HG03575 (cell line): ENCODE results near the gene ARPC4.

ENCODE experiments used
- ATAC-seq: cut with Tn5 transposase; IDR thresholded peaks from one replicate; pipeline ENCODE4 v1.9.1; 2021; ENCODE audit not compliant: unreplicated experiment, insufficient number of reproducible peaks, low FRiP score; ENCODE audit errors: extremely low read depth

The ARPC4 gene

GRCh38 chr3:9786825-9787669 lies 5.8 kb upstream of the ARPC4 start:
- ATAC-seq = no peak

- no peak for ATAC-seq
Observed at GRCh38 chr3:9787714-9788113, 5.2 kb upstream of the ARPC4 start.

- ATAC-seq = no peak
Observed at GRCh38 chr3:9791127-9791526, 1.8 kb upstream of the ARPC4 start.

GRCh38 chr3:9791790-9792404 lies 985 bp upstream of the ARPC4 start:
- no peak for ATAC-seq

- ATAC-seq = no peak
Observed at GRCh38 chr3:9793161-9793781, 389 bp downstream of the ARPC4 start.

GRCh38 chr3:9794400-9794799 lies 1.5 kb downstream of the ARPC4 start:
- ATAC-seq = no peak

- no peak for ATAC-seq
Observed at GRCh38 chr3:9795207-9795606, 2.3 kb downstream of the ARPC4 start.

GRCh38 chr3:9797196-9797945 lies 4.5 kb downstream of the ARPC4 start:
- no peak for ATAC-seq

- no peak for ATAC-seq
Observed at GRCh38 chr3:9800529-9800928, 7.6 kb downstream of the ARPC4 start.

- ATAC-seq = no peak
Observed at GRCh38 chr3:9803494-9803893, 10.6 kb downstream of the ARPC4 start.

- ATAC-seq = no peak
Observed at GRCh38 chr3:9804996-9805395, 12.1 kb downstream of the ARPC4 start.

GRCh38 chr3:9806137-9806536 lies 13.3 kb downstream of the ARPC4 start:
- ATAC-seq = no peak

- ATAC-seq = no peak
Observed at GRCh38 chr3:9806688-9807589, 14.1 kb downstream of the ARPC4 start.

GRCh38 chr3:9807981-9808344 lies 15.1 kb downstream of the ARPC4 start:
- ATAC-seq = no peak

- ATAC-seq = no peak
Observed at GRCh38 chr3:9808345-9809037, 15.6 kb downstream of the ARPC4 start.

- ATAC-seq = no peak
Observed at GRCh38 chr3:9809239-9809614, 16.3 kb downstream of the ARPC4 start.

GRCh38 chr3:9809615-9810432 lies 16.9 kb downstream of the ARPC4 start, which contains the start of gene TTLL3:
Gene TTLL3 (plus strand): TSS chr3:9810262. CDS start chr3:9810662, 400 bp downstream.
- no peak for ATAC-seq
